ENCODE results near the gene GCLC.
"Not testable (repeated sequence)": the region's sequence is repeated elsewhere in the genome, so short reads cannot be mapped to it uniquely, and the experiment has no call there.

GCLC gene

DNA sequence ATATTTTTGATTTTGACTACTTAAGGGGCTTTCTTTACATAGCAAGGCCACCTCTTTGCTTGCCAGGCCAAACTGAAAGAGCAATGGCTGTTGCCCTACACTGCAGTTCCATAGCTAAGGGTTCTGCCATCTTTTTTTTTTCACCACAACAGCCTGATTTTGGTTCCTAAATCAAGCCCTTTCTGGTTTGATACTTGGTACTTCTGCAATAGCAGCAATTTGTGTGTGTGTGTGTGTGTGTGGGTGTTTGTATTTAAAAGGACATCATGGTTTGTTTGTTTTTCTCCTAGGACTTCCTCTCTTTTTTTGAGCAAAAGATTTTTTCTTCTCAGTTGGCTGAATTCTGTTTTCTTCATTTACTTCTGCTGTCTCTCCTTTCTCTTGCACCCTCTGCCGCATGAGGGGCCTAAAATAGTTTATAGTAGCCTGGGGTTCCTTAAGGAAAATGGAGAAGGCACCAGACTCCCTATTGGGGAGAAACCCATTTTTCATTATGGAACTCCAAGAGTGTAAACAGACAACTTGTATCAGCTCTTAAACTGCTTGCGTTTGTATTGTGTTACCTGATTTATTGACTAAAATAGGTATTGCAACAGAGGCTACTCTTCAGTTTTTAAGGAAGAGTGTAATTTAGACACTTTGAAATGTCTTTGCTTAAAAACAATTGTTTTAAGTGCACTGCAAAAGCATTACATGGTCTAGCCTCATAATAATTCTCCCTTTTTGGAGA lies 12.2 kb upstream of the GCLC start:
- no peak for DNase-seq

DNA sequence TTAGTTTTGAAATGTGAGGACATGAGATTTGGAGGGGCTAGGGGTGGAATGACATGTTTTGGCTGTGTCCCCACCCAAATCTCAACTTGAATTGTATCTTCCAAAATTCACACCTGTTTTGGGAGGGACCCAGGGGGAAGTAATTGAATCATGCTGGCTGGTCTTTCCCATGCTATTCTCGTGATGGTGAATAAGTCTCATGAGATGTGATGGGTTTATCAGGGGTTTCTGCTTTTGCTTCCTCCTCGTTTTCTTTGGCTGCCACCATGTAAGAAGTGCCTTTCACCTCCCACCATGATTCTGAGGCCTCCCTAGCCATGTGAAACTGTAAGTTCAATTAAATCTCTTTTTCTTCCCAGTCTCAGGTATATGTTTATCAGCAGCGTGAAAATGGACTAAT lies 8.7 kb upstream of the GCLC start:
- not testable (repeated sequence) for DNase-seq

DNA sequence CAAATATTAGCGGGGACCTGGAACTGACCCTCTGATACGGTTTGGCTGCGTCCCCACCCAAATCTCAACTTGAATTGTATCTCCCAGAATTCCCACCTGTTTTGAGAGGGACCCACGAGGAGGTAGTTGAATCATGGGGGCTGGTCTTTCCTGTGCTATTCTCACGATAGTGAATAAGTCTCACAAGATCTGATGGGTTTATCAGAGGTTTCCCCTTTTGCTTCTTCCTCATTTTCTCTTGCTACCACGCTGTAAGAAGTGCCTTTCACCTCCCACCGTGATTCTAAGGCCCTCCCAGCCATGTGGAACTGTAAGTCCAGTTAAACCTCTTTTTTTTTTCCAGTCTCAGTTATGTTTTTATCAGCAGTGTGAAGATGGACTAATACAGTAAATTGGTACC lies 6.8 kb upstream of the GCLC start:
- not testable (repeated sequence) for DNase-seq

DNA sequence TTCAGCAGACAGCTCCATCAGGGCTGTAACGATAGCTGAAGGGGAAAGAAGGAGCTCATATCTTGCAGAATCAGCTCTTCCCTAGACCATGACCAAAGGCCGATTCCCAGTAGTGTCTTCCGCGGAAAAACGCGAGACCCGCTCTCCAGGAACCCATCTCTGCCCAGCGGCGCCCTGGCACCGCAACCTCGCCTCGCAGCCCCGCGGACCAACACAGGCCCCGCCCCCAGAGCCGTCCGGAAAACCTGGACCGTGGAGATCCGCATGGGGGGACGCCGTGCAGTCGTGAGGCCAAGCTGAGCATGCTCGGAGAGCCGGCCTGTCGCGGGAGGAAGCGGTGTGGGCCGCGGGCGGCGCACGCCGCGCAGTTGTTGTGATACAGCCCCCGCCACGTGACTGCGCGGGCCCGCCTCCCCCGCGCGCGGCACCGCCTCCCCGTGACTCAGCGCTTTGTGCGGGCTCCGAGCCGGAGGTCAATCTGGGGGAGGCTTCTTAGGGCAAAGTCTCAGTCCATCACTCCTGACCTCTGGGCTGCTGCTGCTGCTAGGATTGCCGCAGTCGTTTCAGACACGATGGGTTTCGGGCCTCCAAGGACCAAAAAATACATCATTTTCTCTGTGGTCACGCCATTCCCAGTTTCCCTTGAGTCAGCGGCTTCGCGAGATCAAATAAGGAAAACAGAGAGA lies 3.1 kb upstream of the GCLC start:
- DNase-seq: peak; percentile 81

DNA sequence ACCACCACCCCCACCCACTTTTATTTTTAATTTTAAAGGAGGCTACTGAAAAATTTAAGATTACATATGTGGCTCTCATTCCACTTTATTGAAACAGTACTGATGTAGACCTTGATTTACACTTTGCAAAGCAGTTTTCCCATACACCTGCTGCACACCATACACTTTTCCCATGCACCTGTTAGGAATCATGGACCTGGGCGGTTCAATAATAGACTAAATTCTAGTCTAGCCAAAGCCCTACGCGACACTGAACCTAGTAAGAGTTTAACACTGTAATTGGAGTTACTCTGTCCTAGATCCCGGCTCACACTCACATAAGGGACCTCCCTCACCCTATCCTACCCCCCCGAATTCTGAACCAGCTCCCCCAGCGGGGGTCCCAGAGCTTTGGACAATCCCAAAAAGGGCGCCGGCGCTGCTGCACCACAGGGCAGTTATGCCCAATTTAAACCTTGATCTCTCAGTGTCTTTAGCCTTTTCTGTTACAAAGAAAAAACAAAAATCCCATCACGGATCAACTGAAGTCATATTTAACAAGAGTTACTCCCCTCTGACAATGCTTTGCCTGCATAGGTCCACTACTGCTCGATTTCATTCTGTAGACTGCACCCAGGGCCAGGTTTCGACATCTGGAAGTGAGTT lies 2.4 kb upstream of the GCLC start:
- peak; percentile 62 for DNase-seq

DNA sequence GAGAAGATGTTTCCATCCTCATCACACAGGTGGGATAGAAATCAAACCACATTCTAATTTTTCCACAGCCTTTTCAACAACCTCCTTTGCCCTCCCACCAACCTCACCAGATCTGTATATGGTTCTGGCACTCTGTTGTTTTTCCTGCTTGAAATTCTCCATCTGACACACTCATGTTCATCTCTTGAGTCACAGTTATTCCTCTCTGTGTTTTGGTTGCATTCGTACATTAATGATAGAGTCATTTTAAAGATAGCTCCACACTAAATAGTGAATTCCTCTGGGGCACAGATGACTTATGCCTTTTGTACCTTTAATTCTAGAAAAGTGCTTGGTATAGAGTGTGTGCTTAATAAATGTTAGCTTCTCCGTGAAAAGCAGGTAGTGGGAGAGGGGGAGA lies 1.4 kb upstream of the GCLC start:
- DNase-seq: no peak

DNA sequence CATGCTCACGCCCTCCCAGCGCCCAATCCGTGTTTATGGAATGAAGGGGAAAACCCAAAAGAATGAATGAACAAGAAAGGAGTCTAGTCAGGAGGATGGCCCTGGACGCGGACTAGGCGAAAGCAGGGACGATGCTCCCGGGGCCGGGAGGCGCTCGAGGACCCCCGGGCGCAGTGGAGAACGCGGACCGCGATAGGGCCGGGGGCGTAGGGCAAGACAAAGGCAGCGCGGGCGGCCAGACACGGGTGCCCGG lies 758 bp downstream of the GCLC start:
- peak; percentile 39 for DNase-seq

DNA sequence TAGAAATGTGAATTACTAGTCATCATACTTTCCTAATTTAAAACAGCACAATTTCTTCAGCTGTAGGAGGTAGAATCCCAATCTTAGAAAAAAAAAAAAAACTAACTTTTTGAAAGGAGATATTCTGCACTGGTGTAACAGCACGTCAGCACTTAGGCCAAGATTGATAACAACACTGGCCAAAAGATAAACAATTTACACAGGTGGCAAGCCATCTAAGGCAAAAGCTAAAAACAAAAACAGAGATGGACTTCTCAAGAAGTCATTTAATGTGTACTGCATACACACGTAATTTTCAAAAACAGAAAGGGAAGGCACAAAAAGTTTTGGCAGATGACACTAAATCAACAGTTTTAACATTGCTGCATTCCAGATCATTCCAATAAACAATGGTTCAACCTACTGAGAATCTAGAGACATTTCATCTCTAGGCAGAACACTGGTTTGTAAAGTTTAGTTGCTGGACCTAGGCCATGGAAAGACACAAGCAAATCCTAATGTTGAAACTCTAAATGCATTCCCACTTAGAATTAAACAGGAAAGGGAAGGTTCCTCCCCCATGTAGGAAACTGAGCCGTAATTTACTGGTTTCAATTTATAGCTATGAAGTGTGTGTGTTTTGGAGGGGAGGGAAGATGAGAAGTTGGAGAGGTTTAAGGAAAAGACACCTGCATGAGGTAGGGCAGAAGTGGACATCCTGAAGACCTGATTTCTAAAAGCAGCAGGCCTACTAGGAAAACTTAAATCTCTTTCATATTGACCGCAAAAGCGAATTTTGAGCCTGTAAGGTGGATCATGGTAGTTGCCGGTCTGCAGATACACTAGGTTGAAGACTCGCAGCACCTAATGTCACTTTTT lies 1.3 kb downstream of the GCLC start:
- no peak for DNase-seq

DNA sequence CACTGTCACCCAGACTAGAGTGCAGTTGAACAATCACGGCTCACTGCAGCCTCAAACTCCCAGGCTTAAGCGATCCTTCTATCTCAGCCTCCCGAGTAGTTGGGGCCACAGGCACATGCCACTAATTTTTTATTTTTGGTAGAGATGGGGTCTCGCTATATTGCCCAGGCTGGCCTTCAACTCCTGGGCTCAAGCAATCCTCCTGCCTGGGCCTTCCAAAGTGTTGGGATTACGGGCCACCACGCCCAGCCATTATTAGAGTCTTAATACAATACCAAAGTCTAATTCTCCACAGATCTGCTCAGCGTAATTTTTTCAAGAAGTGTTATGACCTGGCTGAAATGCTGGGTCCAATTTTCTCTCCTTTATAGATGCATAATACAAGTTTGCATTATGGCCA lies 3.0 kb downstream of the GCLC start:
- no peak for DNase-seq

DNA sequence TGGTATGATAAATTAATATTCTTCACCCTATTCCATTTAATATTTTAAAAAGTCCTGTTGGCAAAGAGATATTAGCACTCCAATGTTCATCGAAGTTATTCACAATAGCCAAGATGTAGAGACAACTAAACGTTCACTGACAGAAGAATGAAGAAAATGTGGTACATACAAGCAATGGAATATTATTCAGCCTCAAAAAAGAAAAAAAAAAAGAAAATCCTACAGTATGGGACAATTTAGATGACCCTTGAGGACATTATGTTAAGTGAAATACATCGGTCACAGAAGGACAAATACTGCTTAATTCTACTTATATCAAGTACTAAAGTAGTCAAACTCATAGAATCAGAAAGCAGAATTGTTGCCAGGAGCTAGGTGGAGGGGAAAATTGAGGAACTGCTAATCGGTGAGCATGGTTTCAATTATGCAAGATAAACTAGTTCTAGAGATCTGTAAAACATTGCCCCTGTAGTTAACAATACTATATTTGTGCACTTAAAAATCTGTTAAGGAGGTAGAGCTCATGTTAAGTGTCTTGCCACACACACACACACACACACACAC lies 4.7 kb downstream of the GCLC start:
- DNase-seq: no peak

DNA sequence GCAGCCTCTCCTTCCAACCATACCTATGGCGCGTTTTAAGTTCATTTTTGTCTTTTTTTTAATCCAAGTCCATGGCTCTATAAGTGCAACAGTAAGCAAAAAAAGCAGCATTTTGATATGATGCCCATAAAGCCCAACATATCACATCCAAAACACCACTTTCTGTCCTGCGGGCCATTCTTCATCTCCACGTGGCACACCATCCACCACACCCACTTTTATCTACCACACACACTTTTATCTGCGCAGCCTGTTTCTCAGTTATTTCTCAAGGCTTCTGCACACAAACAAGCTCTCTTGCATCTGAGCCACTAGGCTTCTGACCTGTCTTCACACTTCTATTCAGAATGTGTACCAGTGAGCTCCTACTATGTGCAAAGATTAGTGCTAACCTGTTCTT lies 5.3 kb downstream of the GCLC start:
- no peak for DNase-seq

DNA sequence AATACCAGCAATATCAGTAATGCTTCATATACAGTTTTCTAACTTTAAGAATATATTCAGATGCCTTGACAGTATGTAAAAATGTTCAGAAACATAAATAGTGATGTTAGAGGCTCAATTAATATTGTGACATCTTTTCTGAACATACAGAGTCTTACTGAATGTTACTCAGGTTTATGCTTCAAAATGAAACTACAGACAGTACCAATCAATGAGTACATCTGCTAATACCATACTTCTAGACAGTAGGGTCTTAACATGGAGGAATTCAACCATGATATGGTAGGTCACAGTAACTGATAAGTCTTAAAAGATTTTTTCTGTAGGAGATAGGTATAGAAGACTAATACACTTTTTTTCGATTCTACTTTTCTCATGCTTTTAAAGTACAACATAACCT lies 8.3 kb downstream of the GCLC start:
- DNase-seq: no peak

DNA sequence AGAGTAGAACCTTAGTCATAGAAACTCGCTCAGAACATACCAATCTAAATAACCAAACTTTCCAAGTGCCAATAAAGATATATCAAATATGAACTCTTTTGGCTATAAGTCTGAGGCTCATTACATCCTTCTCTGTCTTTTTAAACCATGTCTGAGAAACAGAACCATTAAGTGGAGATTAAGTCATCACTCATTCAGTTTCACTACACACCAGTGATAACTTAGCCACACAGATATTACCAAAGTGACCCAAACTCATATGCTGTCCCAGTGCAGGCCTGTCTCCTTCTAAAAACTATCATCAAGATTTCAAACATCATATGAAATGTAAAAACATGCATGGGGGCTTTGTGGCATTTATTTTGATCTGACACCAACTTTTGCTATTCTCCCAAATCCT lies 12.0 kb downstream of the GCLC start:
- DNase-seq: no peak

DNA sequence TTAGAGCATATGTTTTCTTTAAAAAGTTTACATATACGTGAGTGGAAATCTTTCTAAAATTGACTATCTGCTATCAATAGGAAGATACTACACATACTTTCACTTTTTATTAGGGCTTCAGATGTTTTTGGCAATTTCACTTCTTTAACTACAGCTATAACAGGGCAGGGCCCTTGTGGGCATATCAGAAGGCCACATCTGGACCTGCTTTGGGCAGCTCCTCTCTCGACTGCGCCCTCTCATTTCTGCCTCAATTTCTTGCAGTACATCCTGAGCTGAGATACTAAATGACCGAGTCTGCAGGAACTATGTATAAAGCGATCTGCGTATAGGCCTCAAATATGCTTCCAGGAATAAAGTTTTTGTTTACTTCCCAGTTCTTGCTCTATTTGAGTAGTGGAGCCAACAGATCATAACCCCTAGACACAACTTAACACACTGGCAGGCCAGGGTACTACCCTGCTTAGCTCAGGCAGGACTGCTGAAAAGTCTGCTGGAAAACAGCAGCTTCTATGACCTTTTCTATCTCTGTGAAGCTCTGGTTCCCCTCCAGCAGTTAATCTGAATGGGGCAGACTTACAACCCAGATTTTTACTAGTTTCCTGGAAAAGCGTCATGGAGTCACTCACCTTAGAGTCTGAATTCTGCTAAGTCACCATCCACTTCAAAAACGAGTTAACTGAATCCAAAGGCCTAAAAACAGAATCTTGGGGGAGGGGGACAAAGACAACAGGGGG lies 12.7 kb downstream of the GCLC start:
- DNase-seq: no peak

DNA sequence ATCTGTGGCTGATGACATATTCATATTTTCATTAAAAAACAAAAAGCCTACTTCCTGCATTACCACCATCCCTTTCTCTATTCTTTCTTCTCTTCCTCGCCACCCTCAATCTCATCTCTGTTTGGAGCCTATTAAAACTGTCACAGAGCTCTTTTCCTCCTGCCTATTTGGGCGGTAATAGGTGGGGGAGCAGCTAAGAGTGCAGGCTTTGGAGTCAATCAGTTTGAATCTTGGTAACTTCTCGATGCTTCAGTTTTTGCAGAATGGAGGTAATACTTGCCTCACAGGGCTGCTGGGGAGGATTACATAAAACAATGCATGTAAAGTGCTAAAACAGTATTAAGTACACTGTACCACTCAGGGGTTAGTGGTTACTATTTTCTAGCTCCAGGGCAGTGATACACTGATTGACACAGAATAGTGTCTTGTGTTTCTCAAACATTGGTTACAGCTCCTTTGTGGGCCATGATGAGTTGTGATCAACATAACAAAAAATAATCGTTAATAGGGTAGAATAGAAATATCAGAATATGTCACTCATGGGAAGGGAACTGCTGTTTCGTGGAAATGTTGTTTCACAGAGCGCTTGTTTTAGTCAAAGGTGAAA lies 14.0 kb downstream of the GCLC start:
- no peak for DNase-seq

DNA sequence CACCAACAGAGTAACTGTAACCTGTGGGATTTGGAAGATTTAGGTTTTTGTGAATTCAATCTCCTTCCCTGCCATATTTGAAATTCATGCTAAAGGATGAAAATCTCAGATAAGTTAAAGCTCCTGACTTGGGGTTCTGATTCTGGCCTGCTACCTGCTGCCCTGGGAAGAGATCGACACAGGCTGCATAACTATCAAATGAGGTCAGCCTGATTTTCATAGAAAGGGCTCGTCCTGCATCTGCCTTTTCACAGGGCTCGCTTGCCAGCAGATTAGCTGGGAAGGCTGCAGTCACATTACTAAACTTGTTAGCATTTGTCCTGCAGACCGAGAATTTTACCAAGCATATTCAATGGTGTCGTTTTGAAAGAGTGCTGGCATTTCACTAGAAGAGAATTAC lies 14.6 kb downstream of the GCLC start:
- no peak for DNase-seq

DNA sequence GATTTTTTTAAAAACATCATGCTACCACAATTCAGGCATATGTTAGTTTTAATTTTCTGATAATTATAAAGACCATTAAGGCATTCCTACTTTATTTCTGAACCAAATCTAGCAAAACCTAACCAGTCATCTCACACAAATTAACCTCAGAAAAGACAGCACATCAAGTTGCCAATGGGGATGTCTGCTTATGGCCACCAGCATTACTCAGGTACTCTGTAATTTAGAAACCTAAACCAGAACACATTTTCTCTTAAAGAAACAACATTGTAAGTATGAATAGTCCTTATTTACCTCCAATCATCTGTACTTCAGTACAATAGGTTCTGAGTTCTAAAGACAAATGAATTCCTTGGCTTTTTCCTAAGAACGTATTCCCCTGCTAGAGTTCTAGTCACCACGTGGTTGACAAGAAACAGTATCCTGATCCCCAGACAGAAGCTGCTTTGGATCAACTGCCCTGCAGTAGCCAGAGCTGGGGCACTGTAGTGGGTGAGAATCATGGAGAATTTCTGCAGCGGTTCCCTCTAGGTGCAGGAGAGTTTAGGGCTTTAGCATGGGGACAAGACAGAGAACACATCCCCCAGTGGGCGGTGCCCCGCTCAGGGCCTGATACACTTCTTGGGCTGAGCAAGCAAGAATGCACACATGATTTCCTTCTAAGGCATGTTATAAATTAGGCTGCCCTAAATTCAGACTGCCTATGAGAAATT lies 15.4 kb downstream of the GCLC start:
- DNase-seq: no peak

DNA sequence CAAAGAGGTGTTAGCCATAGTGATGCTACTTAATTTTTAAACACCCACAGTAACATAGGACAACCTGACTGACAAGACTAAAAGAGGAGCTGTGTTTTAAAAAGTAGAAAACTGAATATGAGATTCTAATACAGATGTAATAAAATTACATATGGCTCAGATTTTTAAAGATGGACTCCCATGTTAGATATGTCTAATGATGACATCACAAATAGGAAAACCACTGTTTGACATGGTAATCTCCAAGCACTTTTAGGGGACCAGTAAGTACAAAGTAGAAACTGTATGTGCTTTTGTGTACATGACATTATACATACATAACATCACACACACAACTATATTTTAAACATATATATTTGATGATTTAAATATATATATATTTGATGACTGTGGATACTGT lies 16.8 kb downstream of the GCLC start:
- no peak for DNase-seq

DNA sequence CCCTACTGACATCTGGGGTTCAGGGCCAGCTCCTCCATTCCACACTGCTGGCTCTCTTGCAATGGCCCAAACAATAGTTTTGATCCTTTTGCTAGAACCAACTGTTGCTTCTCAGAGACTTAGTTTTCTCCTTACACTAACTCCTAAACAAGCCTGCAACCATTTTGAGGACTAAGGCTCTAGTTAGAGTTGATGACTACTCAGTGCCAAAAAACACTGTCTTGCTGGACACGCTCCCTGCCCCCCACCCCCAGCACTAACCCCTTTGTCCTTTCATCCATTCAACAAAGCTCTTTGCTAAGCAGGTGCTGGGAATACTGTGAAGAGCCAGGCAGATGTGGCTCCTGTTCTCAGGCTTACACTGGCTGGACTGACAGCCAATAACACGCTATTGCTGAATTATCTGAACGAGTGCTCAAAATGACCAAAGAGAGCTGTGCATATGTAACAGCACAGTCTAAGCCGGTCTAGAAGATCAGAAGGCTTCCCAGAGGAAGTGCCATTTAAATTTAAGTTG lies 17.6 kb downstream of the GCLC start:
- DNase-seq: no peak

DNA sequence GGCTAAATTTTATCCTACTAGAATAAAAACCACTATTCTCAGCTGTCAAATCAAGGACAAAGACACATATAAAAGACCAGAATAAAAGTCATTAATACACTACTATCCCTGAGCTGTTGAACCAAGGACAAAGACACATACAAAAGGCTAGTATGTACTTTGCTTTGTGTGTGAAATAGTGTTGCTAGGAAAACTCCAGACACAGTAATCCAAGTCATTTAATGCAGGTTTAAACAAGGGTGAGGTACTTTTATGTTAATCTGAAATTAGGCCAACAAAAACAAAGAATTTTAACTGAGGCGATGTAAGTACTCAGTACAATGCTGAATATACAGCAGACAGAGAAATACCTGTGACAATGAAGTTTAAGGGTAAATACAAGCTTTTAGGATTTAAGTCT lies 18.9 kb downstream of the GCLC start:
- peak; percentile 28 for DNase-seq

DNA sequence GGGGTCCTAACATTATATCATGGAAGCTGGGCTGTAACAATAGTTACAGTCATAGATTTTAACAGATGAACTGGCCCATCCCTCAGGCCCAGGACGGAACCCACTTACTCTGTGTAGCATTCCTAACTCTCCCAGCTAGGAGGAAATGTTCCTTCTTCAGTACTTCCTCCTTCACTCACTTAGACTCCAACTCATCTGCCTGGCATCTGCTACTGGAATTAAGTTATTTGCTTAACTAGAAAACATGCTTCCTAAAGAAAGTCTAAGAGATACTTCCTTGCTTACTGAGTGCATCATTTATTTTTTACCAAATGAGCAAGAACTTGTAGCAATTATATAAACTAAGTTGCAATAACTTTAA lies 20.5 kb downstream of the GCLC start:
- no peak for DNase-seq

Measured in NCI-H748 treated with DMSO at 0.1 percent for 48 hours (cell line).